ENCODE measurements around the gene COG5. TPM values are rescaled to one million over a fixed set of nuclear protein-coding genes. Genes with fewer than 3 reads are reported as not detected.
A peak's percentile ranks its signal among the peaks of the same experiment; 100 is the strongest.

The COG5 gene
- total and polyA plus RNA-seq, 2 of the 4 experiments (the other 2 are of a cell fraction), result 18.5 to 27.4 TPM

DNA sequence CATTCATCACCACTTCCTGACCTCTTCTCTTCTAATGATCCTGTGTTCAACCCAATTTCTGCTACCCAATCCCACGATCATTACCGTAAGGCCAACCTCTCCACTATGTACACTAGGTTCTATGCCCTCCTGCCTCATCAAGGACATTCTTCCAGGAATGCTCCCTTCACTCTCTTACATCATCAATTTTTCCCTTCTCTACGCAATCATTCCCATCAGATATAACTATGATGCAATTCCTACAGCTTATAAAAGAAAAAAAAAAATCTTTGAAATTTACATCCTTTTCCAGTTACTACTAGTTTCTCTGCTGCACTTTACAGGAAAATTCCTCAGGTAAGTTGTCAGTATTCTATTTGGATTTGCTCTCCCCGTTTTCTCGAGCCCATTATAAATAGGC lies 124.7 kb downstream of the COG5 start:
- no peaks in the 10 kb centered on the region for H3K36me3 ChIP-seq (ENCODE audit: control insufficient read depth, insufficient read depth, low read length)
- 92 to 100% methylated on average over 1 to 2 of the region's 5 CpGs for WGBS, 2 experiments (ENCODE audit: extremely low coverage in 2 of 2, insufficient read length in 1 of 2)
- DNase-seq, result no peak
- H3K14ac ChIP-seq (replicated peaks; ENCODE audit: low read depth, low read length), result no peak overlapping the region; the same call in 1 of the 2 replicates
- H3K9me3 ChIP-seq (ENCODE audit: control insufficient read depth, insufficient read depth, low read length), result no peaks in the 10 kb centered on the region; the same call in 1 of the 2 replicates
- dilution Hi-C loops (cut with HindIII; ENCODE audit: low sequenced_read_pairs, unreplicated experiment), result no loop called here
- no peak overlapping the region for H3K4me3 ChIP-seq (ENCODE audit: insufficient read depth, low read depth, low read length)
- H2AK9ac ChIP-seq (replicated peaks; ENCODE audit: low read depth, low read length, poor library complexity), result no peak overlapping the region
- no peak overlapping the region for H2BK15ac ChIP-seq (ENCODE audit: low read depth, low read length)
- H3K56ac ChIP-seq (ENCODE audit: extremely low read depth, insufficient read depth, low read length), result no peak overlapping the region
- peaks cover 0 to 4% of the 10 kb centered on the region in 2 experiments; a peak in 2 of 4 replicates for H3K79me1 ChIP-seq (ENCODE audit: low read depth in 1 of 2, low read length in 2 of 2)
- no peak overlapping the region for H2AK5ac ChIP-seq (ENCODE audit: low read depth, low read length)
- H3K9me1 ChIP-seq (ENCODE audit: insufficient read depth, low read length), result peaks cover 4% of the 10 kb centered on the region; the same call in 1 of the 2 replicates
- ATAC-seq (ENCODE audit: low read depth), result no peak
- H4K20me1 ChIP-seq (ENCODE audit: insufficient read depth, low read length), result no peaks in the 10 kb centered on the region
- no peak overlapping the region for H3K27ac ChIP-seq (ENCODE audit: insufficient read depth, low read length)
- POLR2A ChIA-PET (ENCODE audit: unreplicated experiment), result no interaction called here
- no peak overlapping the region for H3K18ac ChIP-seq (ENCODE audit: low read depth, low read length)
- H3K4ac ChIP-seq (ENCODE audit: low read depth, low read length), result no peak overlapping the region
- no peak overlapping the region for H2BK20ac ChIP-seq (ENCODE audit: low read depth, low read length)
- no peak overlapping the region for H2BK5ac ChIP-seq (ENCODE audit: low read depth, low read length, poor library complexity, severe bottlenecking)
- no peak overlapping the region; the same call in 1 of the 2 replicates for H3K23ac ChIP-seq (ENCODE audit: low read depth, low read length)
- in situ Hi-C loops (cut with MboI; ENCODE audit: low sequenced_read_pairs), result no loop called here
- TF ChIP-seq CEBPB (IDR thresholded peaks at IDR 0.05; ENCODE audit: low read depth, low read length), result peak; percentile 70
- TF ChIP-seq, protein P1, sequence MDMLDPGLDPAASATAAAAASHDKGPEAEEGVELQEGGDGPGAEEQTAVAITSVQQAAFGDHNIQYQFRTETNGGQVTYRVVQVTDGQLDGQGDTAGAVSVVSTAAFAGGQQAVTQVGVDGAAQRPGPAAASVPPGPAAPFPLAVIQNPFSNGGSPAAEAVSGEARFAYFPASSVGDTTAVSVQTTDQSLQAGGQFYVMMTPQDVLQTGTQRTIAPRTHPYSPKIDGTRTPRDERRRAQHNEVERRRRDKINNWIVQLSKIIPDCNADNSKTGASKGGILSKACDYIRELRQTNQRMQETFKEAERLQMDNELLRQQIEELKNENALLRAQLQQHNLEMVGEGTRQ (IDR thresholded peaks at IDR 0.05; ENCODE audit: low read depth, low read length), result no peak
- no peak overlapping the region for H4K8ac ChIP-seq (ENCODE audit: low read depth in 2 of 2, low read length in 2 of 2)
- no peak overlapping the region for H3K9ac ChIP-seq (ENCODE audit: low read depth, low read length)
- no peak overlapping the region for H2BK120ac ChIP-seq (ENCODE audit: low read depth, low read length)
- no peak overlapping the region for H3K4me2 ChIP-seq (ENCODE audit: low read depth, low read length)
- H4K91ac ChIP-seq (ENCODE audit: insufficient read depth, low read depth, low read length), result no peak overlapping the region
- CTCF ChIA-PET, result interaction anchor here (0.6 kb wide), 1 partner anchor 10 kb away, joined by 3 read pairs; no protein-coding TSS in a partner anchor
- H4K5ac ChIP-seq (ENCODE audit: low read depth, low read length), result no peak overlapping the region
- intact Hi-C loops (cut with micrococcal nuclease), result no loop called here
- no peak overlapping the region for H2AFZ ChIP-seq (replicated peaks; ENCODE audit: low read length, poor library complexity)
- no peaks in the 10 kb centered on the region for H3K27me3 ChIP-seq (ENCODE audit: control insufficient read depth, insufficient read depth, low read length)
- H3K4me1 ChIP-seq (ENCODE audit: control insufficient read depth, insufficient read depth, low read length), result no peaks in the 10 kb centered on the region
- no TSS peak for BruUV-seq (replicated peaks)

Data from IMR-90 (cell line).